Uterus (tissue), 4 donors: ENCODE measurements around the gene PSMB3. TPM values are rescaled to one million over a fixed set of nuclear protein-coding genes. Genes with fewer than 3 reads are reported as not detected.

ENCODE experiments used
- DNase-seq, 2 donors: peaks; one replicate each; pipeline ENCODE4 v3.0.0-alpha.2; 2019 to 2020
- H3K27ac ChIP-seq, 2 donors: fragments of 200-600 bp; sonication (generic); 1 replicate in 1 of 2; 2 replicates in 1 of 2; pipeline ENCODE4 v1.5.1; 2016 to 2018
- H3K27me3 ChIP-seq, 2 donors: fragments of 200-600 bp; sonication (generic); one replicate each; pipeline ENCODE4 v1.5.1; 2018 to 2019; ENCODE audit warnings: control low read depth in 1 of 2
- H3K36me3 ChIP-seq, 2 donors: fragments of 200-600 bp; sonication (generic); one replicate each; pipeline ENCODE4 v1.5.1; 2019; ENCODE audit warnings: control low read depth in 1 of 2
- H3K4me1 ChIP-seq, 2 donors: fragments of 200-600 bp; sonication (generic); one replicate each; pipeline ENCODE4 v1.5.1; 2018 to 2019; ENCODE audit warnings: control low read depth in 1 of 2
- H3K4me3 ChIP-seq, 2 donors: fragments of 200-600 bp; sonication (generic); 1 replicate in 1 of 2; 2 replicates in 1 of 2; pipeline ENCODE4 v1.5.1; 2018 to 2019; ENCODE audit warnings: mild to moderate bottlenecking in 1 of 2
- H3K9me3 ChIP-seq, 2 donors: fragments of 200-600 bp; sonication (generic); one replicate each; pipeline ENCODE4 v1.5.1; 2019; ENCODE audit warnings: control low read depth in 1 of 2
- POLR2A ChIP-seq, 2 donors: fragments of 450-650 bp; IDR thresholded peaks; one replicate each; pipeline ENCODE4 v1.6.1; 2016; ENCODE audit warnings: antibody characterized with exemption in 2 of 2, mild to moderate bottlenecking in 1 of 2, moderate library complexity in 1 of 2
- intact Hi-C: fragments of 100-400 bp; cut with DNase I; formaldehyde crosslinking; loops from one replicate; pipeline ENCODE4 v1.15.1; 2023; ENCODE audit warnings: low total_unique reads
- total RNA-seq, 4 donors: library from RNA; depleted of rRNA in 3 of 4; stranded (reverse); fragments of >200 nt in 3 of 4; gene quantifications; one replicate each; pipeline versions ENCODE4 v1.1.0 to v1.2.4, GENCODE V29; 2014 to 2023
- TF ChIP-seq, protein P1 (sequence below), 4 experiments: fragments of 200-600 bp in 2 of 4; fragments of 450-650 bp in 2 of 4; sonication (generic) in 2 of 4; IDR thresholded peaks; one replicate each; pipeline ENCODE4 v1.5.1; 2016 to 2019; ENCODE audit warnings: antibody characterized with exemption in 4 of 4, mild to moderate bottlenecking in 2 of 4, moderate library complexity in 1 of 4
- donor health status: DM: yes; HTN: yes; CAD: no.

Gene PSMB3
- total RNA-seq, 4 donors from 2014 or later = 91.6 to 285 (median 101) TPM

- TF ChIP-seq, protein P1, sequence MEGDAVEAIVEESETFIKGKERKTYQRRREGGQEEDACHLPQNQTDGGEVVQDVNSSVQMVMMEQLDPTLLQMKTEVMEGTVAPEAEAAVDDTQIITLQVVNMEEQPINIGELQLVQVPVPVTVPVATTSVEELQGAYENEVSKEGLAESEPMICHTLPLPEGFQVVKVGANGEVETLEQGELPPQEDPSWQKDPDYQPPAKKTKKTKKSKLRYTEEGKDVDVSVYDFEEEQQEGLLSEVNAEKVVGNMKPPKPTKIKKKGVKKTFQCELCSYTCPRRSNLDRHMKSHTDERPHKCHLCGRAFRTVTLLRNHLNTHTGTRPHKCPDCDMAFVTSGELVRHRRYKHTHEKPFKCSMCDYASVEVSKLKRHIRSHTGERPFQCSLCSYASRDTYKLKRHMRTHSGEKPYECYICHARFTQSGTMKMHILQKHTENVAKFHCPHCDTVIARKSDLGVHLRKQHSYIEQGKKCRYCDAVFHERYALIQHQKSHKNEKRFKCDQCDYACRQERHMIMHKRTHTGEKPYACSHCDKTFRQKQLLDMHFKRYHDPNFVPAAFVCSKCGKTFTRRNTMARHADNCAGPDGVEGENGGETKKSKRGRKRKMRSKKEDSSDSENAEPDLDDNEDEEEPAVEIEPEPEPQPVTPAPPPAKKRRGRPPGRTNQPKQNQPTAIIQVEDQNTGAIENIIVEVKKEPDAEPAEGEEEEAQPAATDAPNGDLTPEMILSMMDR (IDR thresholded peaks at IDR 0.05) = no peak
- no peak for TF ChIP-seq POLR2A (IDR thresholded peaks at IDR 0.05)
- Histone ChIP-seq H3K27me3 (no peaks in the 10 kb centered on the region), H3K27ac (peak overlapping the region; percentile 82 to 89), H3K36me3 (no peaks in the 10 kb centered on the region), H3K9me3 (no peaks in the 10 kb centered on the region), H3K4me1 (peaks cover 0 to 23% of the 10 kb centered on the region in 2 donors), H3K4me3 (peak overlapping the region in 1 of 2 donors; percentile 93)
- no peak for DNase-seq
- intact Hi-C loops = no loop called here
Observed at GRCh38 chr17:38750312-38751121, 2.0 kb upstream of the PSMB3 start.

DNA sequence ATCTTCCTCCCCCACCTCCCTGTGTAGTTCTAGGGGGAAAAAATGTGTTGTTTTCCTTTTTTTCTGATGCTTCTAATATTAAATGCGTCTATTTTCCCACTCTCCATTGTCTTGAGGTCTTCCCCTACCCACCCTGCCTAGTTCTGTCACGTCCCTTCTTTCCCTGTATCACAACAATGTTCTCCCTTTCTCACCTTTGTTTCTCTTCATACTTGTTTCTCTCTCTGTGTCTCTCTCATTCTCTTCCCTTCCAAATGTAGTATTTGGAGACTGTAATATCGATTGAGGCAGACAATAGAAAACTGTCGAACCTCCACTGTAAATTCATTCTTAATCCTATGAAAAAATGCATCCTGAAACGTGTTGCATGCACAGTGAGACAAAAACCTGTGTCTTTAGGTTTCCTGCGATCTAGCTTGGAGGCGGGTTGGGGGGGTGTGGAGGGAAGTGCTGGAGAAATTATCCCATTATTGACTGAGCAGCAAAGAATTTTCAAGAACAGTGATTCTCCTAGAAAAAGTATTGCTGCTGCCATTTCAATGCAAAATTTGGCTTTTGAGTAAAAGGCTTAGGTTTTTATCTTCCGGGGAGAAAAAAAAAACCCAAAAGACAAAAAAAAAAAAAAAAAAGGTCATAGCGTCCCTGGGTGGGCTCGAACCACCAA, 1.3 kb upstream of the PSMB3 start:
- TF ChIP-seq, protein P1 (IDR thresholded peaks at IDR 0.05) = no peak
- TF ChIP-seq POLR2A (IDR thresholded peaks at IDR 0.05) = no peak
- Histone ChIP-seq H3K4me3 (peak overlapping the region; percentile 70 to 76), H3K9me3 (no peaks in the 10 kb centered on the region), H3K4me1 (peaks cover 0 to 22% of the 10 kb centered on the region in 2 donors), H3K36me3 (no peaks in the 10 kb centered on the region), H3K27ac (peak overlapping the region; percentile 33 to 81), H3K27me3 (no peaks in the 10 kb centered on the region)
- intact Hi-C loops = no loop called here
- DNase-seq = no peak

- H3K4me1 ChIP-seq = peaks cover 0 to 16% of the 10 kb centered on the region in 2 donors
- TF ChIP-seq, protein P1 (IDR thresholded peaks at IDR 0.05) = no peak
- no peak for TF ChIP-seq POLR2A (IDR thresholded peaks at IDR 0.05)
Observed at GRCh38 chr17:38751808-38752307, 683 bp upstream of the PSMB3 start.

DNA sequence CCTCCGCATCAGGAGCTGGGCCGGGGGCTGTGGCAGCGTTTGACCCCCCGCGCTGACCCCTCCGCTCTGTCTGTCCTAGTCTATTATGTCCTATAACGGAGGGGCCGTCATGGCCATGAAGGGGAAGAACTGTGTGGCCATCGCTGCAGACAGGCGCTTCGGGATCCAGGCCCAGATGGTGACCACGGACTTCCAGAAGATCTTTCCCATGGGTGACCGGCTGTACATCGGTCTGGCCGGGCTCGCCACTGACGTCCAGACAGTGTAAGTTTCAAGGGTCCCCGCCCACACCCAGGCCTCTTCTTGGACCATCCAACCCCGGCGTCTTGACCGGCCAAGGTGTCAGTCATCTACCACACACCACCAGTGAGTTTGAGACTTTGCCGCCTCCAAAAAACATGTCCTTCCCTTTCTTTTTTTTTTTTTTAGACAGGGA, 548 bp downstream of the PSMB3 start:
- Histone ChIP-seq H3K36me3 (no peaks in the 10 kb centered on the region), H3K4me3 (peak overlapping the region; percentile 70 to 76), H3K27me3 (no peaks in the 10 kb centered on the region), H3K27ac (peak overlapping the region; percentile 69 to 82), H3K4me1 (peaks cover 0 to 13% of the 10 kb centered on the region in 2 donors), H3K9me3 (no peaks in the 10 kb centered on the region)
- intact Hi-C loops = no loop called here
- TF ChIP-seq POLR2A (IDR thresholded peaks at IDR 0.05) = no peak
- TF ChIP-seq, protein P1 (IDR thresholded peaks at IDR 0.05) = no peak
- peak in 1 of 2 donors; percentile 38 for DNase-seq

More at GRCh38 chr17:38751808-38752307, 683 bp upstream of the PSMB3 start:
- DNase-seq = peak; percentile 84 to 85
- intact Hi-C loops = no loop called here
- H3K4me3 ChIP-seq = peak overlapping the region; percentile 70 to 76
- no peaks in the 10 kb centered on the region for H3K27me3 ChIP-seq
- H3K36me3 ChIP-seq = no peaks in the 10 kb centered on the region
- H3K9me3 ChIP-seq = no peaks in the 10 kb centered on the region
- H3K27ac ChIP-seq = peak overlapping the region; percentile 69 to 81

DNA sequence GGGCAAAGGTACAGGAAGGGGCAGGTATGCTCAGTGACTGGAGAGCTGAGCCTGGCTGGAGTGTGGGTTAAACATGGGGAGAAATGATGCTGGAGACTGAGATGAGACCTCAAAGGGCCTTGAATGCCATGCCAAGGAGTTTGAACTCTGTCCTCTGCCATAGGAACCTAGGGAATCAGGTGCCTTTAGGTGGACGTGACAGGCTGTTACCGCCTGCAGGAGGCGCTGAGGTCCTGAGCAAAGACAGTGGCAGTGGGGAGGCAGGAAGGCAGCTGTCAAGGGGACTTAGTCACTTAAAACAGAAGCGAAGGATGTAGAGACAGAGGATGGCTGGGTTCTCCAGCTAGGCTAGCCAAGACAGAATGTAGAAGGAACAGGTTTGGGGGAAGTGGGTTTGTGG, 9.1 kb downstream of the PSMB3 start:
- no peaks in the 10 kb centered on the region for H3K27me3 ChIP-seq
- H3K4me3 ChIP-seq = no peak overlapping the region
- no peaks in the 10 kb centered on the region for H3K9me3 ChIP-seq
- intact Hi-C loops = no loop called here
- no peak for DNase-seq
- no peak for TF ChIP-seq POLR2A (IDR thresholded peaks at IDR 0.05)
- TF ChIP-seq, protein P1 (IDR thresholded peaks at IDR 0.05) = no peak
- no peak overlapping the region for H3K27ac ChIP-seq
- no peaks in the 10 kb centered on the region for H3K4me1 ChIP-seq
- H3K36me3 ChIP-seq = no peaks in the 10 kb centered on the region
